NCI-H748 treated with DMSO at 0.1 percent for 48 hours (cell line): ENCODE data around the gene FCER2.

ENCODE experiments used
- DNase-seq: peaks from one replicate; lab custom pipeline; 2025; lab: John Stamatoyannopoulos, UW

The FCER2 gene

DNA sequence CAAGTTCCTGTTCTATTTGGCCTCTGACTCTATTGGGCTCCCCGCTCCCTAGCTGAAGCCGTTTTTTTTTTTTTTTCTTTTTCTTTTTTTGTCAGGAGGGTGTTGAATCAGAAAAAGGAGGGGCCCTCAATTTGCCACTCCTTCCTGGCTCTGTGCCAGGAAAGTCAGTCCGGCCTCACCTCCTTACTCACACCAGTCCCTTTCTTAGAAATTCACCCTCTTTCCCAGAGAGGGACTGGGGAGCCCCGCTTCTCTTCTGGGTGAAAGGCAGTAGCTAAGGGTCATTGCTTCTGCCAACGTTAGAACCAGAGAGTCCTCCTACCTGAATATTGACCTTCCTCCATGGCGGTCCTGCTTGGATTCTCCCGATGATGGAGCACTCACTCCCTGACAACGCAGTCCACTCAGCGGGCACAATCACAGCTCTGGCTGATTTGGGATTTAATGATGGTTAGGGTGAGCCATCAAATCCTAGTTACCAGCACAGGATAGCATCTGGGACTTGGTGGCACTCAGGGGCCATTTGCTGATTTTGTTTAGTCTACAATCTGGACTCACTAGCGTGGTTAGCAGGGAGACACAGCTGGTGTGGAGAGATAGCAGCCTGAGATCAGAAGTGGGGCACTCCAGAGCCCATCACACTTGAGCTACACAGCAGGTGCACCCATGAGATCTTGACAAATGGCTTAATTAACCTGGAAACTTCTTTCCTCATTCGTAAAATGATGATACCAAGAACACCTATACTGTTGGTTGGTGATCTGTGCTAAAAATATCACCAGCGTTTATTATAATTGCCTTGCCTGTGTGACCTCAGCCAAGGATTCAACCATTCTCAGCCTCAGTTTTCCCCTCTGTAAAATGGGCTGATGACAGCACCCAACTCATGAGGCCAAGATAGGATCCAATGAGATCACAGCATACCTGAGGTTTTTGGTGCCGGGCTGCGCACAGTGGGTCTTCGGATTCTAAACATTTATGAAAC lies 2.2 kb downstream of the FCER2 start:
- no peak for DNase-seq

DNA sequence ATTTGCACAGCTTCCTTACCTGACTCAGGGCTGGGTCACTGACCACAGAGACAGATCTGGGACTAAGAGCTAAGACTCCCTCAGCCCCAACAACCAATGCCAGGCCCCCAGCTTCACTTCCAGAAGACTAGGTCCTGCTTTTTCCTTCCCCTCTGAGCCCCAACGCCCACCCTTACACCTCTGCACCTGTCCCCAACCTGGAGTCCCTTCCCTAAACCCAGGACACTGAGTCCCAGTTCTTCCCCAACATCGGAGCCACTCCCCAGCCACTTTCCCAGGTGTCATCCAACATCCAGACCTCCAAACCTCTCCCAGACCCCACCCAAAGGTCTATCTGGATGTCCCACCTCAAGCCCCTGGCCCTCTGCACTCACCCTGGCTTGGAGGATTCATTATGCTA lies 2.9 kb downstream of the FCER2 start:
- no peak for DNase-seq

DNA sequence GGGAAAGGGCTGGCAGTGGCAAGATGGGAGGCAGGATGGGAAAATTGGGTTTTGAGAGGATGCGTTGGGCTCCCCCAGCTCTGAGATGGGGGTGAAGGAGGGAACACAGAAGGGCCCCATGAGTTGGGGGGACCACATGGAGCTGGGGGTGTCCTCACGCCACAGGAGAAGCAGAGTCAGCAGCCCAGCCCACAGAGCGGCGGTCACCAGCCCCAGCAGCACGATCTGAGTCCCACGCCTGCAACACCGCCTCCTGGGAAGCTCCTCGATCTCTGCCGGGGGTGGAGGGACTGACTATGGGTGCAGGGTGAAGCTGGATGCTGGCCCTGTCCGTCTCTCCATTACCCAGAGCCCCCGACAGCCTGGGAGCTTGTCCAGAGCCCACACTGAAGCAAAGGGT lies 3.3 kb downstream of the FCER2 start:
- DNase-seq = no peak

DNA sequence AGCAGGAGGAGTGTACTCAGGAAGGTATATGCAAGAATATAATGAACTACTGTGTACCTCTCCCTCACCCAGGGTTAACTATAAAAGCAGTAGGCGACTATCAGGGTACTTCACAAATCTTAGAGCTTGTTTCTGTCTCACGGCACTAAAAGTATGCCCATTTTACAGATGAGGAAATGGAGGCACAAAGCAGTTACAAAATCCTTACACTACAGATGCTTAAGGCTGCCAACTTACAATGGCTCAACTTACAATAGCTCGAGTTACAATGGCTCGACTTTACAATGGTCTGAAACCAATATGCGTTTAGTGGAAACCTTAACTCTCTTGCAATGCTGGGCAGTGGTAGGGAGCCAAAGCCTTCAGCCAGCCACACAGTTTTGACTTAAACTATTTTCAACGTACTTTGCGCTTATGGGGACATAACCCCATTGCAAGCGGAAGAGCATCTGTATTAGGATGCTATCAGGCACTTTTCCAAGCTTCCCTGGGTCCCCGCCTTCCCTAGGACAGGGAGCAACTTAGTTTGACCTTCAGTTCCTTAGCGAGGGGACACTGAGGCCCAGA lies 4.1 kb downstream of the FCER2 start:
- no peak for DNase-seq

DNA sequence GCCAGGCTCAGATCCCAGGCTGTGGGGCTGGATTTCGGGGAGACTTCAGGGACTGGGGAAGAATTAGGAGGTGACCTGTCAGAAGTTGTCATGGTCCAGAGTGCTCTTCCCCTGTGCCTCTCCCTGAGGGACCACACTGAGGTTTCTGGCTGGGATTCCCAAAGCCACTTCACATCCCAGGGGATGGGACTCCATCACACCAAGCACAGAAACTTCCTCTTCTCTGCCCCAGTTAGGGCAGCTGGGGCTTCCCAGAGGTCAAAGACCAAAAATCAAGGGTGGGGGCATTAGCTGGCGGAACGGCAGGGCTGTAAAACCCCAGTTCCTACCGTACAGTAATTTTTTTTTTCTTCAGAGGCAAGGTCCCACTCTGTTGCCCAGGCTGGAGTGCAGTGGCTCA lies 7.4 kb downstream of the FCER2 start:
- no peak for DNase-seq

DNA sequence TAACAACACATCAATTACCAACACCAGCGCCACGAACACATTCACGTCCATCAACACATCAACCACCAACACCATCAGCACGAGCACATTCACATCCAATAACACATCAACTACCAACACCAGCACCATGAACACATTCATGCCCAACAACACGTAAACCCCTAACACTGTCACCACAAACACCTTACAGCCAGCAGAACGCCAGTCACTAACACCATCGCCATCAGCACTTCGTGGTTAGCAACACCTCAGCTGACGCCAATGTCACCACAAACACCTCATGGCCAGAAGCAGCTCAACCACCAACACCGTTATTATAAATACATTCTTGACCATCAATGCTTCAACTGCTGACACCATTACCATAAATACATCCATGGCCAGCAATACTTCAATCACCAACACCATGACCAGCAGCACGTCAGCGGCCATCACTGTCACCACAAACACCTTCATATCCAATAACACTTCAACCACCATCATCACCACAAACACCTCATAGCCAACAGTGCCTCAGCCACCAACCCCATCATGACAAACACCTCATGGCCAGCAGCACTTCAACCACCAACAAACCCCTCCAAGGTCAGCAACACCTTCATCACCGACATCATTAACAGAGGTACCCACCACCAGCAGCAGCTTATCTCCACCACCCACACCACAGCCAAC lies 9.4 kb downstream of the FCER2 start:
- DNase-seq = no peak

DNA sequence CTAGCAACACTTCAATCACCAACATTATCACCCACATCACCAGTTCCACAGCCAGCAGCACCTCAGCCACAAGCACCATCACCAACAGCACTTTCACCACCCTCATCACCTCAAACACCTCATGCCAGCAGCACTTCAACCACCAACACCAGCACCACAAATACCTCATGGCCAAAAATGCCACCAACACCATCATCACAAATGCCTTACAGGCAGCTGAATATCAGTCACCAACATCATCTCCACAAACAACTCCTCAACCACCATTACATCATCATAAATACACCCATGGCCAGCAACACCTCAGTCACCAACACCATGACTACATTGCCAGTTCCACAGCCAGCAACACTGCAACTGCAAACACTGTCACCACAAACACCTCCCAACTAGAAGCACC lies 10.4 kb downstream of the FCER2 start:
- DNase-seq = no peak

DNA sequence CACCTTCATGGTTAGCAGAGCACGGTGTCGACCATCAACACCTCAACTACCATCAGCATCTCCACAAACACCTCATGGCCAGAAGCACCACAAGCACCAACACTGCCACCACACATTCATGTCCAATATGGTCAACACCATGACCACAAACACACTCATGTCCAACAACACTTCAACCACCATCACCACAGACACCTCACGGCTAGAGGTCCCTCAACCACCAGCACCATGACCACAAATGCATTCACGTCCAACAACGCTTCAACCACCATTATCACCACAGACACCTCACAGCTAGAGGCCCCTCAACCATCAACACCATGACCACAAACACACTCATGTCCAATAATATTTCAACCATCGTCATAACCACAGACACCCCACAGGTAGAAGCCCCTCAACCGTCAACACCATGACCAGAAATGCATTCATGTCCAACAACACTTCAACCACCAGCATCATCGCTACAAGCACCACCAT lies 11.1 kb downstream of the FCER2 start:
- no peak for DNase-seq

DNA sequence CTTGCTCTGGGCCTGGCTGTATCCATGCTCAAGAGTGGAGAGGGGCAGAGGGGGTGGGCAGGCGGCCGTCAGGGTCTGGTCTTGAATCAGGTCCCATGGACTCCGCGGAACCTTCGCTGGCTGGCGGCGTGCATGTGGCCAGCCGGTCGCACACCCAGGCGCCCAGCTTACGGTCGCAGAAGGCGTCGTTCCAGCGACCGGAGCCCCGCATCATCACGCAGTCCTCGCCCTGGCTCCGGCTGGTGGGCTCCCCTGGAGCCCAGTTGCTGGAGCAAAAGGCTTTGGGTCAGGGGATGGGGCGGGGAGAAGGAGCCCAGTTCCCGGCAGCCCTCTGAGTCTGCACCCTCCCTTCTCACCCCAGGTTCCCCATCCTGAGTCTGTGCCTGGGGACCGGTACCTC lies 12.8 kb downstream of the FCER2 start:
- DNase-seq = no peak

DNA sequence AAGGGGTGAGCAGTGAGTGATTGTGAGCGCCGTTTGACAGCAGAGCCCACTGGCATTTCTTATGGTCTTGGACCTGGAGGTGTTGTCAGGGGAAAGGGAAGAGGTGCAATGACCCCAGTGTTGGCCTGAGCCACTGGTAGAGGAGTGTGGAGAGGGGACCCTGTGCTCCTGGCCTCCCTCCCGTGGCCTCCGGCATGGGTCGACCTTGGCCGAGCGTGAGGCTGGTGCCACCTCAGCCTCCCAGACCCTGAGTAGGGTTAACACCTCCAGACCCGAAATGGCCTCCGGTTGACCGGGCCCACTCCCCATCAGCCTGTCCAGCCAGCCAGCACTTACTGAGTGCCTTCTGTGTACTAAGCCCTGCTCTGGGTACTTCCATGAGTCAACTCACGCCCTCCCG lies 14.8 kb downstream of the FCER2 start:
- no peak for DNase-seq

DNA sequence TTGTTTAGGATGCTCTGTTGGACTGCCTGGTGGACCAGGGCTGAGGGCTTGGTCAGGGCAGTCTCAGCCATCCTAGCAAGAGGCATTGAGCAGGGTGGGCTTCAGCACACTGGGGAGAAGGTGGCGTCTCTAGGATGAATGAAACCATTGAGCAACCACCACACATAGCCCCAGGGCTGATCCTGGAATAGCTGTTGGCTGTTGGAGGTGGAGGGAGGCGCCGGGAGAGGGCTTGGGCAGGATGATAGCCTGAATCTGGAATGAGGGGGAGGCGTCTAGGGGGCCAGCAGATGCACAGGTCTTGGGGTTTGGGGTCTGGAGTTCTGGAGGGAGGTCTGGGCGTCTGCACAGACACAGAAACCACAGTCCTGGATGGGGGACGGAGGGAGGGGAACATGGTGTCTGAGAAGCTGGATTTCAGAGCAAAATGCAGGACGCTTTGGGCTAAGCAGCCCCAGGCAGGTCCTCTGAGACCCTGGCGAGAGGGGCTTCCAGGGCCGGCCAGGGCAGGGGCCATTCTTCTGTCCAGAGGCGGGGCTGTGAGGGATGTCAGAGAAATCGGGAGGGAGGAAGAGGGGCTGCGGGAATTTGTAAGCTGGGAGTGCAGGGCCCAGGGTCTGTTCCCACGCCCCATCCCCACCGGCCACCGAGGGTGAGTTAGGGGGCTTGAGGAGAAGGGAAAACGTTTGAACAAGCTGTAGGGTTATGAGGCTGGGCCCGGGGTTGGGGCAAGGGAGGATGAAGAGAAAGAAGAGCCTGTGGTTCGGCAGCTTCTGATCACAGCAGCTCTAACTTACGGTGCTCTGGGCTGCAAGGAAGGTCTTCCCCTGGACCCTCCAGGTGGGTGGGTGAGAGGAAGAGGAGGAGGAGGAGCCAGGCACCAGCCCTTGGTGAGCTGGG lies 16.1 kb downstream of the FCER2 start:
- DNase-seq = no peak

DNA sequence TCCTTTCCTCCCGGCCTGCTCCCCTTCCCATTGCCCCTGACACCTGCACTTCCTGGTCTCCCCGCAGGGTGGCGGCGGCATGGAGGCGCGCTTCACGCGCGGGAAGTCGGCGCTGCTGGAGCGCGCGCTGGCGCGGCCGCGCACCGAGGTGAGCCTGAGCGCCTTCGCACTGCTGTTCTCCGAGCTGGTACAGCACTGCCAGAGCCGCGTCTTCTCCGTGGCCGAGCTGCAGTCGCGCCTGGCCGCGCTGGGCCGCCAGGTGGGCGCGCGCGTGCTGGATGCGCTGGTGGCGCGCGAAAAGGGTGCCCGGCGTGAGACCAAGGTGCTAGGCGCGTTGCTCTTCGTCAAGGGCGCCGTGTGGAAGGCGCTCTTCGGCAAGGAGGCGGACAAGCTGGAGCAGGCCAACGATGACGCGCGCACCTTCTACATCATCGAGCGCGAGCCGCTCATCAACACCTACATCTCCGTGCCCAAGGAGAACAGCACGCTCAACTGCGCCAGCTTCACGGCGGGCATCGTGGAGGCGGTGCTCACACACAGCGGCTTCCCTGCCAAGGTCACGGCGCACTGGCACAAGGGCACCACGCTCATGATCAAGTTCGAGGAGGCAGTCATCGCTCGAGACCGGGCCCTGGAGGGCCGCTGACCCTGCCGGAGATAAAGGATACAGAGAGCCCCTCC lies 19.6 kb downstream of the FCER2 start:
- no peak for DNase-seq

DNA sequence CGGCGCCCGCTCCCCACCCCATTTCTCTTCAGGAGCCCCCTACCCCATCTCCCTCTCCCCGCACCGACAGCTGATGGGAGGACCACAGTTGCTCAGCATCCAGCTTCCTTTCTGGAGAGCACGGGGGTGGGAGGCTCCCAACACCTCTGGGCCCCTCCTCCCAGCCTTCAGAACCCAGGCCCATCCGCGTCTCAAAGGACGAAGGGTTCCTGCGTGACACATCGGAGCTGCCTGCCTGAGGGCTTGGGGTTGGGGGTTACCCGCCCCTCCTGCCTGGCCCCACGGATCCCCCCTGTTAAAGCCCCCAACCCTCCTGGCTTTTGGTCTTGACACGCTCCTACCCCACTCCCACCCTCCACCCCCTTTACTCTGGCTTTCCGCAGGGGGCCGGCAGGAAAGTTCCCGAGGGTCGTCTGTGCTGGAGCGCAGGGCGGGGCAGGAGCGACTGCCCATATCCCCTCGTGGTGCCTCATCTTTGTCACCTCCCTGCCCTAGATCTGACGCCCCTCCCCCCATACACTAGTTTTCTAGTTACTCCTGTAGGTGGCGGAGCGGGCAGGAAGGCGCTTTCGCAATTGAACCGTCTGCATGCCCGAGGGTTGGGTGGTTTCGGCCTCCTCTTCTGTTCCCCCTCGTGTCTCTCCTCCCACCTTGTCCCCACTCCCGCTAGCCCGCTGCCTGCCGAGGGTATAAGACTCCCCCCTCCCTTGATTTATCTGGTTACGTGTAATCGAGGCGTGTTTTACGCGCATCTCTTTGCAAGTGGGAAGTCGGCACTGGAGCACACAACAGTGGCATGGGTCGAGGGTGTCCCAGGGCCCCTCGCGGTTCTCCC lies 20.4 kb downstream of the FCER2 start:
- DNase-seq = peak; percentile 0

DNA sequence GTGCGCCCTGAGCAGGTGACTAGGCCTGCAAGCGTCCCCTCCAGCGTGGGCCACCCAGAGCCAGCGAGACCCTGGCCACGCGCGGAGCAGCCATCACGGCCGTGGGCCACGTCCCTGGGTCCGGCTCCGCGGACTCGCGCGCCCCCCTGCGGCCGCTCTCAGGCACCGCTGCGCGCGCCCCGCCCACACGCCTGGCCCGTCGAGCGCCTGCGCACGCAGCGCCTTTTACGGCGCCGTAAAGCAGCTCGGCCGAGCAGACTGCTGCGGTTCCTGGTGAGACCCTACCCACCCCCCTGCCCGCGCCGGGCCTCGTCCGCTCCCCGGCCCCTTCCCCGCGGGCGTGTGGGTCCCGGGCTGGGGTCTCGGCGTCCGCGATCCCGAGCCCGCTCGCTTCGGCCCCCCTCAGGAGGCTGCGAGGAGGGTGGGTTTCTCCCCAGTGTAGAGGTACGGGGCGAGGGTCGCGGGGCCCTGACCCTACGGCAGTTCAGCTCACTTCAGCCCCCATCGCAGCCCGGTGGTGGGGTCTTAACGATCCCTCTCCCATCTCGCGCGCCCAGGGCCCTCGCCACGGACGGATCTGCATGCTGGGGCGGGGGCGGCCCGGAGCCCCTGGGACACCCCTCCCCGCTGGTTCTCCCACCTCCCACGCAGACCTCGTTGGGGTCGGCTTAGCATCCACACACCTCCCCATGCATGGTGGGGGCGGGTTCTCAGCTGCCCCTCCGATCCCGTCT lies 21.2 kb downstream of the FCER2 start, which contains the start of gene TRAPPC5:
Gene TRAPPC5 (plus strand): TSS at position 228 of the 734 bp plus-strand sequence. CDS start 1,421 bp downstream, outside the sequence.
- DNase-seq = peak; percentile 43

DNA sequence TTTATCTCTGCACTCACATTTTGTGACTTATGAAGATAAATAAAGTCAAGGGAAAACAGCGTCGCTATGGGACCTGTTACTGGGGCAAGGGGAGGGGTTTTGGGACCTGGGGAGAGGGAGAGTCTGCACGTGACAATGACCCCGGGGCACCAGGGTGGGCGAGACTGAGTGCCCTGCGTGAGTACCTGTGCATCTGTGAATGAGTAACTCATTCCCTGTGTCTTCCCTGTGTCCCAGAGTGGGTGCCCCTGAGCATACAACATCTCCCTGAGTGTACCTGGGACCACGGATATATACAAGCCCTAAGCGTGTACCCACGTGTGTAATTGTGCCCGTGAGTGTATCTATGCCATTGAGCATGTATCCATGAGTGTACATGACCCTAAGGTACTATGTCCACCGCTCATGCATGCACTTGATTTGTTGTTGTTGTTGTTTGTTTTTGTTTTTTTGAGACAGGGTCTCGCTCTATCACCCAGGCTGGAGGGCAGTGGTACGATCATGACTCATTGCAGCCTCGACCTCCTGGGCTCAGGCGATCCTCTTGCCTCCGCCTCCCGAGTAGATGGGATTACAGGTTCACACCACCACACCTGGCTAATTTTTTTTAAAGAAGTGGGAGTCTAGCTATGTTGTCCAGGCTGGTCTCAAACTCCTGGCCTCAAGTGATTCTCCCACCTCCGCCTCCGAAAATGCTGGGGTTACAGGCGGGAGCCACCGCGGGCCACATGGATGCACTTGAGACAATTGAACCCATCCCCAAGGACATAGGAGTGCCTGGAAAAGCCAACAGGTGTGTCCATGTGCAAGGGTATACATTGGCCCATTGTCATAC lies 21.9 kb downstream of the FCER2 start:
- no peak for DNase-seq

DNA sequence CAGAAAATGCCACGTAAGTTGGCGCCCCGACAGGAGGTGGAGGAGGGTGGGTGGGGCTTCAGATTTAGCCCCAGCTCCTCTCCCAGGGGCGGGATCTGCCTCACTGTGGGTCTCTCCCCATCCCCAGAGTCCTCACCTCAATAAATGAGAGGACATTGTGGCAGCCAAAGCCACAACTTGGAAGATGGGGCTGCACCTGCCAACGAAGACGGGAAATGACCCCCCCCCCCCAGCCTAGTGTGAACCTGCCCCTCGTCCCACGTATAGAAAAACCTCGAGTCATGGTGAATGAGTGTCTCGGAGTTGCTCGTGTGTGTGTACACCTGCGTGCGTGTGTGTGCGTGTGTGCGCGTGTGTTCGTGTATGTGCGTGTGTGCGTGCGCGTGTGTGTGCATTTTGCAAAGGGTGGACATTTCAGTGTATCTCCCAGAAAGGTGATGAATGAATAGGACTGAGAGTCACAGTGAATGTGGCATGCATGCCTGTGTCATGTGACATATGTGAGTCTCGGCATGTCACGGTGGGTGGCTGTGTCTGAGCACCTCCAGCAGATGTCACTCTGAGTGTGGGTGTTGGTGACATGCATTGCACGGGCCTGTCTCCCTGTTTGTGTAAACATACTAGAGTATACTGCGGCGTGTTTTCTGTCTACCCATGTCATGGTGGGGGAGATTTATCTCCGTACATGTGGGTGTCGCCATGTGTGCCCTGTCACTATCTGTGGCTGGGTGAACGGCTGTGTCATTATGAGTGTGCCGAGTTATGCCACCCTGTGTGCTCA lies 22.8 kb downstream of the FCER2 start:
- no peak for DNase-seq

DNA sequence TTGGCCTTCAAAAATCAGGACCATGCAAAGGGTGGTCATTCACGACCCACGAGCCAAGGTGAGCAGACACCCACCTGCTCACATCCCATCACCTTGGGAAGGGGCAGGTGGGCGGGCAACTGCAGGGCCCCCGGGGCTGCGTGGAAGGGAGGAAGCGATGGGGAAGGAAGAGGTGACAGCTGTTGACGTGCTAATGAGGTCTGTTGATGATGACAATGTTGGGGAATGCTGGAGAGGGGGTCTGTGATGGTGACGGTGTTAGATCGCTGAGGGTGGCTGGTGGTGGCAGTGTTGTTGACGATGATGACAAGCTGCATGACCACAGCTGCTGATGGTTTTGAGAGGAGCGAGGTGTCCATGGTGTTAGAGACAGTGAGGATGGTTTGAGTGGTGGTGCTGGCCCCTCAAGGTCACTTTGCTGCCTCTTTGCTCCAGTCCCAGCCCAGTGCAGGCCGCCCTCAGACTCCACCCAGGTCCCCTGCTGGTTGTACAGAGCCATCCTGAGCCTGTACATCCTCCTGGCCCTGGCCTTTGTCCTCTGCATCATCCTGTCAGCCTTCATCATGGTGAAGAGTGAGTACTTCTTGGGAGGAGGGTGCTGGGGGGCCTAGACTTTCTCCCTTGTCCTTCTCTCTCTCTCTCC lies 24.1 kb downstream of the FCER2 start:
- DNase-seq = no peak
